ENCODE results near the gene ZNF213. TPM values are rescaled to one million over a fixed set of nuclear protein-coding genes. Genes with fewer than 3 reads are reported as not detected.

The ZNF213 gene
- total RNA-seq, 2 experiments from 2014 or later, result 9.0 TPM

DNA sequence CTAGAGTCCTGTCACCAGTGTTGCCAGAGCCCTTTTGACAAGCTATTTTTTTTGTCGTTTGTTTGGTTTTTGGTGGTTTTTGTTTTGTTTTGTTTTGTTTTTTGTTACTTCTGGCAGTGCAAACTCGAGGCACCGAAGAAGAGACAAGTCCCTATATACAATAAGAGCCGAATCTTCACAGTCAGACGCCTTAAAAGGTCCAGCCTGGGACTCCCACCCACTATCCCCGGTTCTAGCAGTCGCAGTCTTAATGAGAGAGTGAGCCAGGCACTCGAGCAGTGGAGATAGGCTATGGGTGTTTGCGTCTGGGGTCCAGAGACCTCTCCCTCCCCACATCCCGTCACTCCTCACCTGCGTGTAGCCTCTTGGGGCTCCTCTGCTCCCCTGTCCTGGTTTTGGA is 55.0 kb downstream of the ZNF213 start:
- peak overlapping the region; percentile 59 for H3K27ac Mint-ChIP-seq
- no peak for DNase-seq
- H3K9me3 Mint-ChIP-seq, result no peaks in the 10 kb centered on the region
- H3K36me3 Mint-ChIP-seq, result no peaks in the 10 kb centered on the region
- H3K4me3 Mint-ChIP-seq, result peak overlapping the region; percentile 69
- H3K27me3 Mint-ChIP-seq, result peaks cover 70% of the 10 kb centered on the region
- peaks cover 42% of the 10 kb centered on the region for H3K4me1 Mint-ChIP-seq (ENCODE audit: low read depth)
- POLR2A ChIA-PET, result interaction anchor here (1.6 kb wide), 1 partner anchor 44 kb away, joined by 4 read pairs; no protein-coding TSS in a partner anchor
- intact Hi-C loops (cut with micrococcal nuclease), result loop anchor here (1.0 to 5.0 kb wide), 6 partner anchors 15 to 312 kb away; partner anchors contain the start of genes CLUAP1, ZNF200 and ZNF263
- CTCF ChIA-PET, result interaction anchor here (1.2 kb wide), 1 partner anchor 61 kb away, joined by 5 read pairs; no protein-coding TSS in a partner anchor

DNA sequence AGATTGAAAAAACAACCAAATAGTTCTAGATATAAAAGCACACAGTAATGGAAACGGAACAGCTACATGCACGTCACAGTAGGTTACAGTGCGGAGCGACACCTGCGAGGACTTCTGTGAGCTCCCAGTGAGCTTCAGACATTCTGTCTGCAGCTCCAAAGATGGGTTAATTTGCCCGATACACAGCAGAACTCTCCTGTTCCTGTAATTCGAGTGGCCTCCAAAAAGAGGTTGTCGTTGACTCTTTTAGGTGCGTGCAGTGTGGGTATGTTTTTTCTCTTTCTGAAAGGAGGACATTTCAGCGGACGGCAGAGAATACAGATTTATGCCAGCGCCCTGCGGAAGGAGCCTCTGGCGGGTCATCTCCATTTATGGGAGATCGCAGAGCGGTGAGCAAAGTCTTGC is 56.1 kb downstream of the ZNF213 start:
- Mint-ChIP-seq H3K4me1 (ENCODE audit: low read depth) (peaks cover 42% of the 10 kb centered on the region), H3K27ac (peak overlapping the region; percentile 40), H3K27me3 (peaks cover 68% of the 10 kb centered on the region), H3K9me3 (no peaks in the 10 kb centered on the region), H3K4me3 (peak overlapping the region; percentile 80), H3K36me3 (no peaks in the 10 kb centered on the region)
- POLR2A ChIA-PET, result interaction anchor here (1.4 kb wide), 1 partner anchor 74 kb away, joined by 4 read pairs; no protein-coding TSS in a partner anchor
- peak; percentile 36 for DNase-seq
- intact Hi-C loops (cut with micrococcal nuclease), result loop anchor here (2.0 kb wide), 2 partner anchors 24 to 74 kb away; no protein-coding TSS in a partner anchor
- CTCF ChIA-PET, result interaction anchor here (1.3 kb wide), 1 partner anchor 8 kb away, joined by 7 read pairs; no protein-coding TSS in a partner anchor

Other genes starting within 250 kb of the ZNF213 start
- 10 to 100 TPM; 49.2 to 52.2 TPM for gene FLYWCH1, start 223.1 kb upstream of the ZNF213 start, total RNA-seq
- gene KREMEN2, start 170.8 kb upstream of the ZNF213 start, total RNA-seq, result not detected
- 10 to 100 TPM; 37.0 to 37.9 TPM for gene PAQR4, start 165.7 kb upstream of the ZNF213 start, total RNA-seq
- gene PKMYT1, start 154.6 kb upstream of the ZNF213 start, total RNA-seq, result 100 to 1,000 TPM; 123 to 134 TPM
- not detected for gene CLDN9, start 122.1 kb upstream of the ZNF213 start, total RNA-seq
- gene CLDN6, start 116.8 kb upstream of the ZNF213 start, total RNA-seq, result not detected
- gene TNFRSF12A, start 114.7 kb upstream of the ZNF213 start, total RNA-seq, result 1 to 10 TPM; 6.5 to 8.6 TPM
- 10 to 100 TPM; 31.8 to 32.8 TPM for gene HCFC1R1, start 111.1 kb upstream of the ZNF213 start, total RNA-seq
- 10 to 100 TPM; 41.2 to 42.7 TPM for gene THOC6, start 111.0 kb upstream of the ZNF213 start, total RNA-seq
- under 1 TPM; 0.40 to 0.46 TPM for gene BICDL2, start 98.1 kb upstream of the ZNF213 start, total RNA-seq
- 1 to 10 TPM; 2.2 TPM for gene MMP25, start 88.5 kb upstream of the ZNF213 start, total RNA-seq
- 1,000 to 10,000 TPM; 2,504 to 2,532 TPM for gene IL32, start 69.4 kb upstream of the ZNF213 start, total RNA-seq
- gene ZSCAN10, start 35.7 kb upstream of the ZNF213 start, total RNA-seq, result under 1 TPM in 1 of 2 experiments, not detected in 1; 0.19 TPM
- under 1 TPM in 1 of 2 experiments, not detected in 1; 0.21 TPM for gene ZNF205, start 22.4 kb upstream of the ZNF213 start, total RNA-seq
- not detected for gene OR1F1, start 53.2 kb downstream of the ZNF213 start, total RNA-seq
- 10 to 100 TPM; 10.6 to 11.5 TPM for gene ZNF200, start 100.1 kb downstream of the ZNF213 start, total RNA-seq
- under 1 TPM; 0.07 to 0.17 TPM for gene MEFV, start 121.6 kb downstream of the ZNF213 start, total RNA-seq
- gene ZNF263, start 148.5 kb downstream of the ZNF213 start, total RNA-seq, result 10 to 100 TPM; 13.2 to 13.5 TPM
- gene TIGD7, start 170.4 kb downstream of the ZNF213 start, total RNA-seq, result 1 to 10 TPM; 3.3 to 3.4 TPM
- 10 to 100 TPM; 19.3 to 20.0 TPM for gene ZNF75A, start 170.5 kb downstream of the ZNF213 start, total RNA-seq
- gene OR2C1, start 220.9 kb downstream of the ZNF213 start, total RNA-seq, result not detected